Stimulated activated naive B cell treated with anti-CD40 and anti-IgM and Interleukin-4, amounts not matched to agents 10 μg/mL and 1 μg/mL and 100 μg/mL, for 72 hours (primary cell): ENCODE data around the gene ADAMTS10.

ENCODE experiments used
- ATAC-seq, 2 donors: fragments of 150-1000 bp; cut with Tn5 transposase; replicated peaks; 2 replicates each; pipeline ENCODE4 v1.10.0; 2021; ENCODE audit warnings: moderate library complexity in 1 of 2
- DNase-seq: peaks from one replicate; pipeline ENCODE4 v3.0.0; 2021
- H3K27ac Mint-ChIP-seq: one replicate; pipeline ENCODE4 v1.8.0; 2022; ENCODE audit warnings: mild to moderate bottlenecking, mixed read lengths
- H3K27me3 Mint-ChIP-seq, 2 donors: one replicate each; pipeline ENCODE4 v1.8.0; 2022; ENCODE audit warnings: mixed read lengths in 2 of 2
- H3K36me3 Mint-ChIP-seq, 2 donors: one replicate each; pipeline ENCODE4 v1.8.0; 2022; ENCODE audit warnings: mixed read lengths in 2 of 2, mild to moderate bottlenecking in 1 of 2
- H3K4me1 Mint-ChIP-seq, 2 donors: one replicate each; pipeline ENCODE4 v1.8.0; 2022; ENCODE audit warnings: mixed read lengths in 2 of 2, mild to moderate bottlenecking in 1 of 2
- H3K4me3 Mint-ChIP-seq, 2 donors: one replicate each; pipeline ENCODE4 v1.8.0; 2022; ENCODE audit warnings: mild to moderate bottlenecking in 2 of 2, mixed read lengths in 2 of 2, moderate library complexity in 1 of 2
- H3K9me3 Mint-ChIP-seq, 2 donors: one replicate each; pipeline ENCODE4 v1.8.0; 2022; ENCODE audit warnings: mixed read lengths in 2 of 2, mild to moderate bottlenecking in 1 of 2

ADAMTS10 gene

GRCh38 chr19:8544168-8544567 lies 66.3 kb downstream of the ADAMTS10 start:
- ATAC-seq, result no peak
- Mint-ChIP-seq H3K27me3 (no peaks in the 10 kb centered on the region), H3K4me1 (peaks cover 0 to 2% of the 10 kb centered on the region in 2 donors), H3K9me3 (no peaks in the 10 kb centered on the region), H3K4me3 (no peak overlapping the region), H3K27ac (no peak overlapping the region), H3K36me3 (peaks cover 23 to 29% of the 10 kb centered on the region in 2 donors)
- no peak for DNase-seq

GRCh38 chr19:8539621-8540149 lies 70.8 kb downstream of the ADAMTS10 start:
- Mint-ChIP-seq H3K36me3 (peaks cover 17 to 32% of the 10 kb centered on the region in 2 donors), H3K4me1 (no peaks in the 10 kb centered on the region), H3K27ac (no peak overlapping the region), H3K27me3 (no peaks in the 10 kb centered on the region), H3K4me3 (no peak overlapping the region), H3K9me3 (no peaks in the 10 kb centered on the region)
- ATAC-seq (no peak), DNase-seq (no peak)

- Mint-ChIP-seq H3K27me3 (no peaks in the 10 kb centered on the region), H3K9me3 (no peaks in the 10 kb centered on the region), H3K27ac (no peak overlapping the region), H3K36me3 (peaks cover 20 to 26% of the 10 kb centered on the region in 2 donors), H3K4me1 (no peaks in the 10 kb centered on the region), H3K4me3 (no peak overlapping the region)
- ATAC-seq (no peak), DNase-seq (no peak)
Measured at GRCh38 chr19:8537099-8537498, 73.4 kb downstream of the ADAMTS10 start.

GRCh38 chr19:8536282-8536681 lies 74.2 kb downstream of the ADAMTS10 start:
- H3K36me3 Mint-ChIP-seq, result peaks cover 18 to 26% of the 10 kb centered on the region in 2 donors
- H3K4me1 Mint-ChIP-seq, result no peaks in the 10 kb centered on the region
- no peak overlapping the region for H3K27ac Mint-ChIP-seq

GRCh38 chr19:8532225-8532624 lies 78.3 kb downstream of the ADAMTS10 start:
- Mint-ChIP-seq H3K27ac (no peak overlapping the region), H3K9me3 (no peaks in the 10 kb centered on the region), H3K4me3 (no peak overlapping the region), H3K36me3 (peaks cover 40 to 48% of the 10 kb centered on the region in 2 donors), H3K4me1 (no peaks in the 10 kb centered on the region), H3K27me3 (no peaks in the 10 kb centered on the region)
- DNase-seq (no peak), ATAC-seq (no peak)

More at GRCh38 chr19:8536282-8536681, 74.2 kb downstream of the ADAMTS10 start:
- no peak for DNase-seq
- no peak for ATAC-seq
- H3K27me3 Mint-ChIP-seq, result no peaks in the 10 kb centered on the region
- no peak overlapping the region for H3K4me3 Mint-ChIP-seq
- no peaks in the 10 kb centered on the region for H3K9me3 Mint-ChIP-seq

- no peak for ATAC-seq
- no peaks in the 10 kb centered on the region for H3K4me1 Mint-ChIP-seq
Measured at GRCh38 chr19:8531470-8531869, 79.0 kb downstream of the ADAMTS10 start.

More at GRCh38 chr19:8531470-8531869, 79.0 kb downstream of the ADAMTS10 start:
- Mint-ChIP-seq H3K9me3 (no peaks in the 10 kb centered on the region), H3K27ac (no peak overlapping the region), H3K4me3 (no peak overlapping the region), H3K36me3 (peaks cover 43 to 54% of the 10 kb centered on the region in 2 donors), H3K27me3 (no peaks in the 10 kb centered on the region)
- no peak for DNase-seq
